Right lobe of liver (tissue), 4 donors: ENCODE results near the gene SMIM28.

ENCODE experiments used
- POLR2A ChIP-seq: fragments of 450-650 bp; IDR thresholded peaks from one replicate; pipeline ENCODE4 v1.6.1; 2017; ENCODE audit warnings: antibody characterized with exemption, mild to moderate bottlenecking
- TF ChIP-seq, protein P1 (sequence below), 4 donors: fragments of 200-600 bp in 3 of 4; fragments of 450-650 bp in 1 of 4; IDR thresholded peaks; one replicate each; pipeline versions ENCODE4 v1.5.1 to v1.8.0; 2016 to 2022; ENCODE audit warnings: antibody characterized with exemption in 4 of 4, mild to moderate bottlenecking in 2 of 4
- donor health status: DM: no; HTN: no; CAD: no.
- donor health status: DM: no; HTN: no; CAD: no.
- donor health status: DM: no; HTN: yes; CAD: no.

DNA sequence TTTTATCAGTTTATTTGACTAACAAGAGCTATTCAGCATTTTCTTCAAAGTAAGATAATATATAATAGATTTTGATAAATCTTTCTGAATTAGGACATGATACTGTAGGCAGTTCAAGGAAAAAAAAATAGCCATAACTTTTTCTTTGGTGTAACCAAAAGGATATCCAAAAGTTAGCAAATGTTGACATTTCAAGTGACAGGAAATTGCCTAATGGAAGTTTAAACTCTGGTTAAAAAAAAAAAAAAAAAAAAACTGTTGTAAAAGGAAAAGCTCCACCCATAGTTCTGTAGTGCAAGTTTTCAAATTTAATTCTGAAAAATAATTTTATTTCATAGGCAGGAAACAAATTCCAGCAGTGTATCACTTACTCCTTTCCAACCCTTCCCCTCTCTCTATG, 45.2 kb downstream of the SMIM28 start:
- no peak for TF ChIP-seq POLR2A
- TF ChIP-seq, protein P1, sequence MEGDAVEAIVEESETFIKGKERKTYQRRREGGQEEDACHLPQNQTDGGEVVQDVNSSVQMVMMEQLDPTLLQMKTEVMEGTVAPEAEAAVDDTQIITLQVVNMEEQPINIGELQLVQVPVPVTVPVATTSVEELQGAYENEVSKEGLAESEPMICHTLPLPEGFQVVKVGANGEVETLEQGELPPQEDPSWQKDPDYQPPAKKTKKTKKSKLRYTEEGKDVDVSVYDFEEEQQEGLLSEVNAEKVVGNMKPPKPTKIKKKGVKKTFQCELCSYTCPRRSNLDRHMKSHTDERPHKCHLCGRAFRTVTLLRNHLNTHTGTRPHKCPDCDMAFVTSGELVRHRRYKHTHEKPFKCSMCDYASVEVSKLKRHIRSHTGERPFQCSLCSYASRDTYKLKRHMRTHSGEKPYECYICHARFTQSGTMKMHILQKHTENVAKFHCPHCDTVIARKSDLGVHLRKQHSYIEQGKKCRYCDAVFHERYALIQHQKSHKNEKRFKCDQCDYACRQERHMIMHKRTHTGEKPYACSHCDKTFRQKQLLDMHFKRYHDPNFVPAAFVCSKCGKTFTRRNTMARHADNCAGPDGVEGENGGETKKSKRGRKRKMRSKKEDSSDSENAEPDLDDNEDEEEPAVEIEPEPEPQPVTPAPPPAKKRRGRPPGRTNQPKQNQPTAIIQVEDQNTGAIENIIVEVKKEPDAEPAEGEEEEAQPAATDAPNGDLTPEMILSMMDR (IDR thresholded peaks at IDR 0.05) = no peak
